CD8-positive, alpha-beta memory T cell (primary cell): ENCODE measurements around the gene CASQ2. TPM values are rescaled to one million over a fixed set of nuclear protein-coding genes. Genes with fewer than 3 reads are reported as not detected.
A peak's percentile ranks its signal among the peaks of the same experiment; 100 is the strongest.

Experiments
- CTCF ChIA-PET: fragments of 350-600 bp; sonication (Branson Sonifier 250); formaldehyde crosslinking; loops from one replicate; lab custom pipeline; 2021; ENCODE audit warnings: antibody characterized with exemption; lab: Charles Lee
- POLR2A ChIA-PET: fragments of 350-600 bp; sonication (Branson Sonifier 250); formaldehyde crosslinking; loops from one replicate; lab custom pipeline; 2021; ENCODE audit warnings: antibody characterized with exemption; lab: Charles Lee
- DNase-seq, 5 donors: peaks; one replicate each; pipeline versions ENCODE4 v3.0.0 to v3.0.0-alpha.2; 2020 to 2022; ENCODE audit warnings: mixed read lengths in 1 of 5
- H3K27ac ChIP-seq: one replicate; pipeline ENCODE4 v1.7.0; 2013; ENCODE audit warnings: low read depth, mild to moderate bottlenecking, low read length, moderate library complexity
- H3K27me3 ChIP-seq: 2 replicates; pipeline ENCODE4 v1.7.0; 2013; ENCODE audit warnings: low read length, mild to moderate bottlenecking; ENCODE audit not compliant: insufficient read depth, poor library complexity, severe bottlenecking
- H3K36me3 ChIP-seq: 2 replicates; pipeline ENCODE4 v1.7.0; 2013; ENCODE audit warnings: mild to moderate bottlenecking, low read length, moderate library complexity; ENCODE audit not compliant: insufficient read depth
- H3K4me1 ChIP-seq: 2 replicates; pipeline ENCODE4 v1.7.0; 2013; ENCODE audit warnings: mild to moderate bottlenecking, low read length, moderate library complexity; ENCODE audit not compliant: insufficient read depth
- H3K4me3 ChIP-seq: 2 replicates; pipeline ENCODE4 v1.7.0; 2013; ENCODE audit warnings: mild to moderate bottlenecking, low read length
- H3K9me3 ChIP-seq: 2 replicates; pipeline ENCODE4 v1.7.0; 2013; ENCODE audit warnings: mild to moderate bottlenecking, low read length
- H3K27ac Mint-ChIP-seq, 8 donors: one replicate each; pipeline ENCODE4 v1.8.0; 2020 to 2021; ENCODE audit warnings: mixed read lengths in 8 of 8, mild to moderate bottlenecking in 6 of 8, inconsistent platforms in 3 of 8, moderate library complexity in 3 of 8
- H3K27me3 Mint-ChIP-seq, 2 donors: one replicate each; pipeline ENCODE4 v1.8.0; 2020 to 2021; ENCODE audit warnings: mixed read lengths in 2 of 2, mild to moderate bottlenecking in 1 of 2, moderate library complexity in 1 of 2
- H3K36me3 Mint-ChIP-seq, 3 donors: one replicate each; pipeline ENCODE4 v1.8.0; 2020 to 2021; ENCODE audit warnings: mixed read lengths in 3 of 3, inconsistent platforms in 1 of 3, mild to moderate bottlenecking in 1 of 3
- H3K4me1 Mint-ChIP-seq, 3 donors: one replicate each; pipeline ENCODE4 v1.8.0; 2020 to 2021; ENCODE audit warnings: mixed read lengths in 3 of 3, inconsistent platforms in 1 of 3, mild to moderate bottlenecking in 1 of 3
- H3K4me3 Mint-ChIP-seq, 7 donors: one replicate each; pipeline ENCODE4 v1.8.0; 2020 to 2021; ENCODE audit warnings: mixed read lengths in 7 of 7, mild to moderate bottlenecking in 6 of 7, moderate library complexity in 4 of 7, inconsistent platforms in 2 of 7
- H3K9me3 Mint-ChIP-seq, 5 donors: one replicate each; pipeline ENCODE4 v1.8.0; 2020 to 2022; ENCODE audit warnings: mixed read lengths in 5 of 5, mild to moderate bottlenecking in 3 of 5, moderate library complexity in 2 of 5, inconsistent platforms in 1 of 5
- polyA plus RNA-seq: library from polyadenylated mRNA; unstranded; fragments of 300-500 nt; fragmentation: Illumina TruSeq; gene quantifications from one replicate; pipeline ENCODE4 v1.2.3, GENCODE V29; 2021
- total RNA-seq, 2 experiments: library from RNA; stranded (reverse); gene quantifications; one replicate each; pipeline ENCODE4 v1.2.3, GENCODE V29; 2021

The CASQ2 gene
- total and polyA plus RNA-seq, 3 experiments from 2014 or later, result not detected

DNA sequence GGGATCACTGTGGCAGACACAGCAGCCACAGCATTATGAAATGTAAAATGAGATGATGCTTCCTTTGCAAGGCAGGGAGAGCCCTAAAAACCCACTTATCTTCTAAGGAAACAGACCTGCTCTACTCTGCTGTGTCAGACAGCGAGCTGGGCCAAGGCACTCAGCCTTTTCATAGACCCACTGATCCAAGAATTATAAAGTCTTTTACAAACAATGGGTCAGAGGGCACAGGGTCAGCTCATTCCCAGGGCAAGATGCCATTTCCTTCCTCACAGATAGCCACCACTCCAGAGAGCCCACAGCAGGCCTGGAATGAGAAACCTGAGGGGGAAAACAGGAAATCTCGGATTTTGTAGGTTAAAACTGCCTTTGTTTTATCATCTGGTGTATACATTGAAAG, 42.9 kb downstream of the CASQ2 start:
- no peaks in the 10 kb centered on the region for H3K36me3 Mint-ChIP-seq
- Histone ChIP-seq H3K9me3 (no peaks in the 10 kb centered on the region), H3K4me3 (no peak overlapping the region), H3K27ac (no peak overlapping the region), H3K36me3 (no peaks in the 10 kb centered on the region), H3K4me1 (no peaks in the 10 kb centered on the region), H3K27me3 (no peaks in the 10 kb centered on the region)
- H3K4me3 Mint-ChIP-seq, result no peak overlapping the region
- no peak overlapping the region for H3K27ac Mint-ChIP-seq
- no peaks in the 10 kb centered on the region for H3K9me3 Mint-ChIP-seq
- ChIA-PET CTCF (no interaction called here), POLR2A (no interaction called here)
- peaks cover 5 to 7% of the 10 kb centered on the region in 2 donors for H3K27me3 Mint-ChIP-seq
- DNase-seq, result no peak
- H3K4me1 Mint-ChIP-seq, result no peaks in the 10 kb centered on the region

GRCh38 chr1:115723756-115724155, 44.8 kb downstream of the CASQ2 start:
- no peaks in the 10 kb centered on the region for H3K27me3 ChIP-seq
- POLR2A ChIA-PET, result no interaction called here
- no peak overlapping the region for H3K4me3 Mint-ChIP-seq

DNA sequence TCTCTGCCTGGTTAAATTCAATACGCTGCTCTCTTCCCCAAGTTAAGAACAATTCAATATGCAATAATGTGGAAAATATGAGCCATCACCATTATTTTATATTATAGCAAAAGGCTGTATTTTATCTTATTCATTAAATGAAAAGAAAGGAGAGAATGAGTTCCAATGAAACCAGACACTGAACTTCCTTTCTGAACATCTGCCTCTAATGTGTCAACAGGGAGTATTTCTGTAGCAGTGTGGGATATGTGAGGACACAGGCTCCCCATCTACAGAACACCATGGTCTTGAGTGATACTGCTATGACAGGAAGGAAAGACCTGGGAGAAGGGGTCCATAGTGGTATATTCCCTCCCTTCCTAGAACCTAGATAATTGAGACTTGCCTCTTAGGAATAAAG, 46.3 kb downstream of the CASQ2 start:
- Histone ChIP-seq H3K4me3 (no peak overlapping the region), H3K27me3 (no peaks in the 10 kb centered on the region), H3K36me3 (no peaks in the 10 kb centered on the region), H3K27ac (no peak overlapping the region), H3K9me3 (no peaks in the 10 kb centered on the region), H3K4me1 (no peaks in the 10 kb centered on the region)
- no peak overlapping the region for H3K4me3 Mint-ChIP-seq
- H3K27ac Mint-ChIP-seq, result no peak overlapping the region
- ChIA-PET CTCF (no interaction called here), POLR2A (no interaction called here)
- DNase-seq, result no peak
- peaks cover 5 to 7% of the 10 kb centered on the region in 2 donors for H3K27me3 Mint-ChIP-seq
- H3K9me3 Mint-ChIP-seq, result no peaks in the 10 kb centered on the region
- no peaks in the 10 kb centered on the region for H3K36me3 Mint-ChIP-seq
- no peaks in the 10 kb centered on the region for H3K4me1 Mint-ChIP-seq

More at GRCh38 chr1:115723756-115724155, 44.8 kb downstream of the CASQ2 start:
- no peaks in the 10 kb centered on the region for H3K9me3 ChIP-seq
- no peak overlapping the region for H3K4me3 ChIP-seq
- no peaks in the 10 kb centered on the region for H3K4me1 ChIP-seq
- Mint-ChIP-seq H3K9me3 (no peaks in the 10 kb centered on the region), H3K27ac (no peak overlapping the region), H3K36me3 (no peaks in the 10 kb centered on the region), H3K27me3 (peaks cover 5 to 7% of the 10 kb centered on the region in 2 donors), H3K4me1 (no peaks in the 10 kb centered on the region)
- H3K27ac ChIP-seq, result no peak overlapping the region
- CTCF ChIA-PET, result no interaction called here
- H3K36me3 ChIP-seq, result no peaks in the 10 kb centered on the region
- no peak for DNase-seq

DNA sequence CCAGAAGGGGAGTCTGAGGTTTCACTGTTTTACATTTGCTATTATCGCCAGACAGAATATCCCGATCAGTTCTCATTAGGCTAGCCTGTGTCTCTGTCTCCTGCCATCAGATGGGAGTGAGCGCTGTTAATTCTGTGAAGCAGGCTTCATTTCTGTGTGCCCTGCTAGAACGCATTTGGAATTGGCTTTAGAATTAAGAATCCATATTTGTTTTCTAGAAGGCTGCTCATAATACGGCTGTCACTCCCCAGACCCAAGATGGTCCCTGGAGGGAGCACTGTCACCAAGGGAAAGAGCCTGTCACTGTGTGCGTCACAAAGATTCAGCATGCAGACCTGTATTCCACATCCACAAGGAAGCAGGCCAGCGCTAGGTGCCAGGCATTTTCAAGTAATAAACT, 49.2 kb downstream of the CASQ2 start:
- POLR2A ChIA-PET, result no interaction called here
- Histone ChIP-seq H3K4me1 (no peaks in the 10 kb centered on the region), H3K4me3 (no peak overlapping the region), H3K36me3 (no peaks in the 10 kb centered on the region), H3K27me3 (no peaks in the 10 kb centered on the region), H3K9me3 (no peaks in the 10 kb centered on the region), H3K27ac (no peak overlapping the region)
- Mint-ChIP-seq H3K27me3 (peaks cover 3 to 8% of the 10 kb centered on the region in 2 donors), H3K9me3 (no peaks in the 10 kb centered on the region), H3K4me1 (no peaks in the 10 kb centered on the region), H3K27ac (no peak overlapping the region), H3K4me3 (no peak overlapping the region), H3K36me3 (no peaks in the 10 kb centered on the region)
- CTCF ChIA-PET, result interaction anchor here (1.9 kb wide), 1 partner anchor 12 kb away, joined by 5 read pairs; no protein-coding TSS in a partner anchor
- DNase-seq, result no peak

- Mint-ChIP-seq H3K27ac (peak overlapping the region in 1 of 8 donors; percentile 61), H3K4me1 (no peaks in the 10 kb centered on the region), H3K9me3 (no peaks in the 10 kb centered on the region), H3K27me3 (peaks cover 1 to 11% of the 10 kb centered on the region in 2 donors), H3K4me3 (no peak overlapping the region), H3K36me3 (no peaks in the 10 kb centered on the region)
- no peaks in the 10 kb centered on the region for H3K36me3 ChIP-seq
- CTCF ChIA-PET, result interaction anchor here (1.5 kb wide), 1 partner anchor 11 kb away, joined by 4 read pairs; no protein-coding TSS in a partner anchor
- POLR2A ChIA-PET, result no interaction called here
- DNase-seq, result no peak
- H3K27ac ChIP-seq, result no peak overlapping the region
- H3K4me1 ChIP-seq, result no peaks in the 10 kb centered on the region
- H3K27me3 ChIP-seq, result no peaks in the 10 kb centered on the region
- no peaks in the 10 kb centered on the region for H3K9me3 ChIP-seq
- H3K4me3 ChIP-seq, result no peak overlapping the region
Observed at GRCh38 chr1:115718011-115718754, 50.3 kb downstream of the CASQ2 start.

GRCh38 chr1:115717541-115717940, 51.0 kb downstream of the CASQ2 start:
- Histone ChIP-seq H3K9me3 (no peaks in the 10 kb centered on the region), H3K27me3 (no peaks in the 10 kb centered on the region), H3K36me3 (no peaks in the 10 kb centered on the region), H3K4me3 (no peak overlapping the region), H3K4me1 (no peaks in the 10 kb centered on the region), H3K27ac (no peak overlapping the region)
- Mint-ChIP-seq H3K9me3 (no peaks in the 10 kb centered on the region), H3K36me3 (no peaks in the 10 kb centered on the region), H3K4me1 (no peaks in the 10 kb centered on the region), H3K27me3 (peaks cover 1 to 13% of the 10 kb centered on the region in 2 donors), H3K27ac (no peak overlapping the region), H3K4me3 (no peak overlapping the region)
- CTCF ChIA-PET, result interaction anchor here (1.5 kb wide), 1 partner anchor 11 kb away, joined by 4 read pairs; no protein-coding TSS in a partner anchor
- POLR2A ChIA-PET, result no interaction called here
- DNase-seq, result no peak

DNA sequence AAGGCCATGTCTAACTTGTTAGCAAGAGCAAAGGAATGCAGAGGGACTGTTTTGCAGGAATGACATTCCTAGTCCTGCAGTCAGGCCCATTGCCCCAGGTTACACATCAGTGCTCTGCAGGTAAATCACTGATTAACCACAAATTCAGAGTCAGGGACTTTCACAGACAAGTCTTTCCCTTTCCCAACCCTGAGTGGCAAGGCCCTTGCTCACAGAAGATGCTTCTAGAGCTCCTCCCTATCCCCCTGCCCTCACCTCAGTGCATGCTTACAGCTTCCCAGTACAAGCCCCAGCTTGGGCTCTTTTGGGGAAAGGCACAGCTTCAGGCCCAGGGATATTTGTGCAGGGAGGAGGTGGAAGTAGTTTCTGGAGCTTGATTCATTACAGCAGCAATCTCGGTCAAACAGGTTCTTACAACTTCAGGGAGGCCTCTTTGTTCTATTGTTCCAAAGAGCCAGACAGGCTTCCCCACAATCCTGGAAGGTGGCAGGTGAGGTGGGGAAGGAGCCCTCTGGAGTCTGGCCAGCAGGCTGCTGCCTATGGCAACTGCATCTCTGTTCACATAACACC, 53.9 kb downstream of the CASQ2 start:
- no peak overlapping the region for H3K4me3 Mint-ChIP-seq
- H3K27me3 Mint-ChIP-seq, result peaks cover 3 to 23% of the 10 kb centered on the region in 2 donors
- no peaks in the 10 kb centered on the region for H3K36me3 Mint-ChIP-seq
- no peak overlapping the region for H3K4me3 ChIP-seq
- DNase-seq, result no peak
- ChIA-PET CTCF (no interaction called here), POLR2A (no interaction called here)
- H3K27me3 ChIP-seq, result no peaks in the 10 kb centered on the region
- no peak overlapping the region for H3K27ac ChIP-seq
- no peaks in the 10 kb centered on the region for H3K36me3 ChIP-seq
- H3K9me3 Mint-ChIP-seq, result no peaks in the 10 kb centered on the region
- no peaks in the 10 kb centered on the region for H3K4me1 ChIP-seq
- no peaks in the 10 kb centered on the region for H3K9me3 ChIP-seq
- H3K27ac Mint-ChIP-seq, result no peak overlapping the region
- no peaks in the 10 kb centered on the region for H3K4me1 Mint-ChIP-seq

- no peaks in the 10 kb centered on the region for H3K27me3 ChIP-seq
- H3K4me3 ChIP-seq, result no peak overlapping the region
- ChIA-PET CTCF (no interaction called here), POLR2A (no interaction called here)
- no peaks in the 10 kb centered on the region for H3K4me1 Mint-ChIP-seq
- H3K4me1 ChIP-seq, result no peaks in the 10 kb centered on the region
- H3K9me3 ChIP-seq, result no peaks in the 10 kb centered on the region
- no peaks in the 10 kb centered on the region for H3K36me3 Mint-ChIP-seq
- H3K27ac ChIP-seq, result no peak overlapping the region
- no peak for DNase-seq
- H3K36me3 ChIP-seq, result no peaks in the 10 kb centered on the region
- no peak overlapping the region for H3K4me3 Mint-ChIP-seq
- no peaks in the 10 kb centered on the region for H3K9me3 Mint-ChIP-seq
- peaks cover 3 to 29% of the 10 kb centered on the region in 2 donors for H3K27me3 Mint-ChIP-seq
- no peak overlapping the region for H3K27ac Mint-ChIP-seq
Observed at GRCh38 chr1:115713906-115714305, 54.6 kb downstream of the CASQ2 start.
